ENCODE measurements around the gene RPS6KA3.

GRCh38 chrX:20147561-20147960, 119.1 kb downstream of the RPS6KA3 start:
- TF ChIP-seq POLR2A (IDR thresholded peaks at IDR 0.05) = no peak
- TF ChIP-seq, protein P1, sequence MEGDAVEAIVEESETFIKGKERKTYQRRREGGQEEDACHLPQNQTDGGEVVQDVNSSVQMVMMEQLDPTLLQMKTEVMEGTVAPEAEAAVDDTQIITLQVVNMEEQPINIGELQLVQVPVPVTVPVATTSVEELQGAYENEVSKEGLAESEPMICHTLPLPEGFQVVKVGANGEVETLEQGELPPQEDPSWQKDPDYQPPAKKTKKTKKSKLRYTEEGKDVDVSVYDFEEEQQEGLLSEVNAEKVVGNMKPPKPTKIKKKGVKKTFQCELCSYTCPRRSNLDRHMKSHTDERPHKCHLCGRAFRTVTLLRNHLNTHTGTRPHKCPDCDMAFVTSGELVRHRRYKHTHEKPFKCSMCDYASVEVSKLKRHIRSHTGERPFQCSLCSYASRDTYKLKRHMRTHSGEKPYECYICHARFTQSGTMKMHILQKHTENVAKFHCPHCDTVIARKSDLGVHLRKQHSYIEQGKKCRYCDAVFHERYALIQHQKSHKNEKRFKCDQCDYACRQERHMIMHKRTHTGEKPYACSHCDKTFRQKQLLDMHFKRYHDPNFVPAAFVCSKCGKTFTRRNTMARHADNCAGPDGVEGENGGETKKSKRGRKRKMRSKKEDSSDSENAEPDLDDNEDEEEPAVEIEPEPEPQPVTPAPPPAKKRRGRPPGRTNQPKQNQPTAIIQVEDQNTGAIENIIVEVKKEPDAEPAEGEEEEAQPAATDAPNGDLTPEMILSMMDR (IDR thresholded peaks at IDR 0.05) = no peak

Data from uterus (tissue), 2 donors.